Measurements from ENCODE around the gene RXRB.

RXRB gene

GRCh38 chr6:33171880-33172687, 28.4 kb downstream of the RXRB start:
- TF ChIP-seq ZFX (IDR thresholded peaks at IDR 0.05; ENCODE audit: borderline replicate concordance) = no peak
- TF ChIP-seq CTCF (IDR thresholded peaks at IDR 0.05) = no peak
- no peak overlapping the region for H3K27ac ChIP-seq

- TF ChIP-seq ZFX (IDR thresholded peaks at IDR 0.05; ENCODE audit: borderline replicate concordance) (no peak), CTCF (IDR thresholded peaks at IDR 0.05) (no peak)
- H3K27ac ChIP-seq = no peak overlapping the region
These were observed 29.2 kb downstream of the RXRB start for GRCh38 chr6:33171016-33171879.

- no peak overlapping the region for H3K27ac ChIP-seq
These were observed 30.1 kb downstream of the RXRB start for GRCh38 chr6:33170176-33171015.

GRCh38 chr6:33169291-33170175, 30.9 kb downstream of the RXRB start:
- TF ChIP-seq ZFX (IDR thresholded peaks at IDR 0.05; ENCODE audit: borderline replicate concordance) = no peak
- no peak for TF ChIP-seq CTCF (IDR thresholded peaks at IDR 0.05)

More at GRCh38 chr6:33170176-33171015, 30.1 kb downstream of the RXRB start:
- no peak for TF ChIP-seq CTCF (IDR thresholded peaks at IDR 0.05)
- TF ChIP-seq ZFX (IDR thresholded peaks at IDR 0.05; ENCODE audit: borderline replicate concordance) = no peak

GRCh38 chr6:33168639-33169038, 31.8 kb downstream of the RXRB start:
- H3K27ac ChIP-seq = no peak overlapping the region
- TF ChIP-seq ZFX (IDR thresholded peaks at IDR 0.05; ENCODE audit: borderline replicate concordance) (no peak), CTCF (IDR thresholded peaks at IDR 0.05) (no peak)

More at GRCh38 chr6:33169291-33170175, 30.9 kb downstream of the RXRB start:
- no peak overlapping the region for H3K27ac ChIP-seq

- no peak overlapping the region for H3K27ac ChIP-seq
- no peak for TF ChIP-seq CTCF (IDR thresholded peaks at IDR 0.05)
- TF ChIP-seq ZFX (IDR thresholded peaks at IDR 0.05; ENCODE audit: borderline replicate concordance) = no peak
These were observed 32.2 kb downstream of the RXRB start for GRCh38 chr6:33168284-33168601.
